T-helper 1 cell (primary cell): Measurements from ENCODE around the gene IL18RAP.
A peak's percentile ranks its signal among the peaks of the same experiment; 100 is the strongest.

Experiments used
- DNase-seq, 5 donors: peaks; one replicate each; pipeline ENCODE4 v3.0.0-alpha.2; 2012 to 2020

IL18RAP gene

DNA sequence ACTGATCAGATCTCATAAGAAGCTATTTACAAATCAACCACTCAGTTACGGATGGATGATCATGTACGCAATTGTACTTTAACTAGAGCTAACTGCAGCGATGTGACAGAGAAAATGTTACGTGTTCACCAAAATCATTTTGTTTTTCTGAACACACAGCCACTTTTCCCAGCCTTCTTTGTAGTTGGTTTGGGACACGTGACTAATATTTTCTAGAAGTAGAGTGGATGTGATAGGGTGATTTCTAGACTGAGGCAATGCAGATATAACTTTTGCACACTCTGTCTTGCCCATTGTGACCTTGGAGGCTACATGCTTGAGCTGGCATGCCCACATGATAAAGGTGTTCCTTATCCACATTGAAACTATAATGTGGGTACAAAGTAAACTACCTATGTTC lies 40.2 kb downstream of the IL18RAP start:
- no peak for DNase-seq

DNA sequence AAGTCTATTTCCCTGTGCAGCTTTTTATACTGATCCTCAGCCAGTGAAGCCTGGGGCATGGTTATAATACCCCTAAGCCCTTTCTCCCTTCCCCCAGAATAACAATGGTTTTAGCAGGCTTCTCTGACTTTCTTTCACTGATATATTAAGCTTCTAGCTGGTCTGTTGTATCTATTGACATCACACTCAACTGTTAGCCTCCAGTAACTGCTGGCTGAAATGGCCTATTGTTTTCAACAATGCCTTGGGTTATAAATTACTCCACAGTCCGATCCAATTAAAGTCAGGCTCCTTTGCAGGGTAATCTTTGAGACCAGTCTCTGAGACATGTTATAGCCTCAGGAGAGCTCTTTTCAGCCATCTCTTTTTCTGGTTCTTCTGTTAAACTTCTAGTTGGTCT lies 47.2 kb downstream of the IL18RAP start:
- DNase-seq = no peak

DNA sequence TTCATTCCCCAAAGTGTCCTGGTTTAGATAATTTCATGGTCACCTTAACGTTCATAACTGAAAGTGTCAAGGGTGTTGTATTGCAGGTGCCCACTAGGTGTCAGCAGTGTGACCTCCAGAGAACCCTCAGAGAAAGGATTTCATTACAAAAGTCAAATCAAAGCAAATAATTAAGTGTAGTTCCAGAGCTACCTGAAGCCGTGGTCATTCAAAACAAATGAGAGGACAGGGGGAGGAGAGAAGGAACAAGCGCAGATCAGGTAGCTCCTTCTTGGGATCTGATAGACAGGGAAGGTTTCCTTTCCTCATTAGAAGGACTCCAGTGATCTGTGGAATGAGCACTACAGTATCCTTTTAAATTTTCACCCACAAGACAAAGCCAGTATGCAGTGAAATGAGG lies 50.1 kb downstream of the IL18RAP start, which contains the start of gene SLC9A4:
Gene SLC9A4 (plus strand): TSS at position 207 of the 400 bp plus-strand sequence. CDS start 534 bp downstream, outside the sequence.
- DNase-seq = peak in 2 of 5 donors; percentile 40 to 47

DNA sequence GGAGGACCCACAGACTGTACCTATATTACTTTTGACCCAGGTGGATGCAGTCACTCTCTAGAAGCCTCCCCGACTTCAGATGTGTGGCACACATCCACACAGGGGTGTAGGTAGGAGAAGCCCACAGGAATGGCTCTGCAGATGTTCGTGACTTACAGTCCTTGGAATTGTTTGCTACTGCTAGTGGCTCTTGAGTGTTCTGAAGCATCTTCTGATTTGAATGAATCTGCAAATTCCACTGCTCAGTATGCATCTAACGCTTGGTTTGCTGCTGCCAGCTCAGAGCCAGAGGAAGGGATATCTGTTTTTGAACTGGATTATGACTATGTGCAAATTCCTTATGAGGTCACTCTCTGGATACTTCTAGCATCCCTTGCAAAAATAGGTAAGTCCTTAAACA lies 50.7 kb downstream of the IL18RAP start:
- no peak for DNase-seq

DNA sequence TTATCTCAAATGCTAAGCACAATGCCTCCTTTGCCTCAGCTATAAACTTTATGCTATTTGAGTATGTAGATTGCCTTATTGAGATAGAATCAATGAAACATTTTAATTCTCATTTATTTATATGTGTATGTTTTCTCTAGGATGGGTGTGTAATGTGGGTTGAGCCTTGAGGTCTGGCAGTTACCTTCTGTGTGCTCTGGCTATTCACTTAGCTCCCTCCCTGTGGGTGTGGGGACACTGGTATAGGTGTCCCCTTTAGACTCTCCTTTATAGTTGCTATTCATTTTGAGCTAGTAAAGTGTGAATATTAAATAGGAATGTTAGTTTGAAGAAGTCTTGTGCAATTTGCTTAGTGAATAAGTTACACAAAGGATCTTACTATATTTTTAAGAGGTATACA lies 51.8 kb downstream of the IL18RAP start:
- no peak for DNase-seq

DNA sequence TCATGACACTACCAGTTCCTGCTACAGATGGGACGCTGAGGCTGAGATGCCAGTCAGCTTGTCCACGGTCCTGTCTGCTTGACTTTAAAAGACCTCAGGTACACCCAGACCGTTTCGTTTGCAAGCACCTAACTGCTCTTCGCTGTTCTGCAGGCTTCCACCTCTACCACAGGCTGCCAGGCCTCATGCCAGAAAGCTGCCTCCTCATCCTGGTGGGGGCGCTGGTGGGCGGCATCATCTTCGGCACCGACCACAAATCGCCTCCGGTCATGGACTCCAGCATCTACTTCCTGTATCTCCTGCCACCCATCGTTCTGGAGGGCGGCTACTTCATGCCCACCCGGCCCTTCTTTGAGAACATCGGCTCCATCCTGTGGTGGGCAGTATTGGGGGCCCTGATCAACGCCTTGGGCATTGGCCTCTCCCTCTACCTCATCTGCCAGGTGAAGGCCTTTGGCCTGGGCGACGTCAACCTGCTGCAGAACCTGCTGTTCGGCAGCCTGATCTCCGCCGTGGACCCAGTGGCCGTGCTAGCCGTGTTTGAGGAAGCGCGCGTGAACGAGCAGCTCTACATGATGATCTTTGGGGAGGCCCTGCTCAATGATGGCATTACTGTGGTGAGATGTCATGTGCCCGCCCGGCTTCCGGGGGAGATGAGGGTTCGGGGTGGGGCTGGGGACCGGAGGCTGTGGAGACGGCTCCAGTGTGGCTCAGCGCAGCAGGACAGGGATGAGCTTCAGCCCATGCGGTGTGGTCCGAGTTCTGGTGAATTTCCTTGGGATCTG lies 55.9 kb downstream of the IL18RAP start:
- no peak for DNase-seq

DNA sequence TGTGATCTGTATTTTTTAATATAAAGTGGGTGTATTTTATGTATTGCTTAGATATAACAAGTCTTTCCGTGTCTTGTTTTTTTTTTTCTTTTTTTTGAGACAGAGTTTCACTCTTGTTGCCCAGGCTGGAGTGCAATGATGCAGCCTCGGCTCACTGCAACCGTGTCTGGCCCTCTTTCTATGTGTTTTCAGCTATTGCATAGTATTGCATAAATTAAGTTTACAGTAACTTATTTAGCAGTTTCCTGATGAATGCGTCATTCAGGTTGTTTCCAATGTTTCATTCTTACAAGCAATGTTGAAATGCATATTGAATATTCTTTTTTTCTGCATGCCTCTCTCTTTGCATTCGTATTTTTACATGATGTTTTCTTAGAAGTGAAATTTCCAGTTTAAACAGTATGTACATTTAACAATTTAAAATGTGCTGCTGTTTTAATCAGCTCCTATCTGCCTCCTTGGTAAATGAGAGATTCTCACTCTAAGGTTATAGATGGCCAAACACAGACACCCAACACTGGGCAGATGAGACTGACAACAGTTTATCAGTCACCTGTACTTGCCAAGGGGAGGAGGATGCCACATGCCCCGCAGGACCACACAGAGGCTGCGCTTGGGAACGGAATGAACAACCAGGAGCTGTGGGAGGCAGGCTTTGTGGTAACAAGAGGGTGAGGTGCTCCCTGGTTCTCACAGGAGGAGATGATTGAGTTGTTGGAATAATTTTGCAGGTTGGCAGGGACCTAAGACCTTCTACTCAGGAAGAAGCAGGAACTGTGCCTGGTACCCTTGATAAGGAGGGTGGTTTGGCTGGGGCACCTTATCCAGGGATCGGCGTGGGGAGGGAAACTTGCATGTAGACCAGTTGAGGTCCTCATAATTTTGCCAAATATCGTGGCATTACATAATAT lies 57.6 kb downstream of the IL18RAP start:
- DNase-seq = peak in 1 of 5 donors; percentile 42

DNA sequence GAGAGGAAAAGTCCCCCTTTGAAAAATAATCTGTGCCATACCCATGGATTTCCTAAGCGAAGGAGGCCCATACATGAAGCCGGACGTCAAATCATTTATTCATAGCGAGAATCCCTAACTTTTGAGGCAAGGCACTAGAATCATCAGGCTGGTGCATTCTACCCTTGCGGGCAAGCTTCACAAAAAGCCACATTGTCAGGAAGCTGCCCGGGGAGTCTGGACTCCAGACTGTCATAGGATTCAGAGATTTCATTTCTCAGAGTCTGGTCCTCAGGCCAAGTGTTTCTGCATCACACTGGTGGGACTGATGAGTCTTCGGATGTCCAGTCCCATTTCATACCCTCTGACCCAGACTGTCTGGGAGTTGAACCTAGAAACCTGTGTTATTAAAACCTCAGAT lies 59.0 kb downstream of the IL18RAP start:
- no peak for DNase-seq

DNA sequence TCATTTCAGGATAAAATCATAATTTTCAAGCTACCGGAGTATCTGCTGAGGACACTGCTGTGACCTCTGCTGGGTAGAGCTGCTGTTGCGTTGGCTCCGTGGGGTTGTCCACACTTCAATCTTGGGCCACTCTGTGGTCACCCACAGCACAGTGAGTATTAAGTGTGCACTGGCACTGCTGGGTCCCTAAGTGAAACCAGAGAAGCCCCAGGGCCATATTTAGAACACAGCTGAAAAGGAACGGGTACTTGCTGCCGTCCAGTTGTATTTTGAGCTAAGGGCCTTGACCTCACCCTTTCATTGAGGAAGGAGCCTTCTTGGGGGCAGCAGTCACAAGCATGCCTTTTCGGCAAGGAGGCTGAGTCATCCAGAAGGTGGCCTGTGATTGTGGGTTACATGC lies 60.1 kb downstream of the IL18RAP start:
- no peak for DNase-seq

DNA sequence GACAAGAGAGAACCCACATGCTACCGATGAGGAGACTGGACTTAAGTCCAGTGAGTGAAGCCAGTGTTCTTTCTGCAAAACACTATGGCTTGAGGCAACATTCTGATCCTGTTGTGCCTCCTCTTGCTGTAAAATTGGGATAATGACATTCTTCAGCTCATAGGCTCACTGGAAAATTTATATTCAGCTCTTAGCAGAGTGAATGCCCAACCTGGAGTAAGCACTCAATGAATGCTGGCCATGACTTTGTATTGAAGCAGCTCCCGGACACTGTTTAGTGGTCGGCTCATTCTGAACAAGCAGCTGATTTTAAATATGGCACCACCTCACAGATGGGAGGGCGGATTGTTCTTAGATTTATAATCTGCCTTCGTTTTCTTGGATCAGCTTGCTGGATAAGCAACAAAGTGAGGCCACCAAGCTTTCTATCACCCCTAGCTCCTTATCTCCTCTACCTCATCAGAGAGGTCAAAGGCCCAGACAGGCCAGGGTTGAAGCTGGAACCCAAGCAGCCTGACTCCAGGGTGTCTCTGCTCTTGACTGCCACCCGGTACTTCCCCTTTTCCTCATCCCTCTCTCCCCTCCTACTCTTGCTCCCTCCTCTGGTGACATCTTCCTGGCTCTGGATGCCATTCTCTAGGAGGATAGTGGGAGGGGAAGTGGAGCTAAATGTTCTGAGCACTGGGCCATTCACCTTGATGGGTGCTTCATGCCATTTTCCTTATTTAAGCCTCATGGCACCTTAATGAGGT lies 61.5 kb downstream of the IL18RAP start:
- no peak for DNase-seq

DNA sequence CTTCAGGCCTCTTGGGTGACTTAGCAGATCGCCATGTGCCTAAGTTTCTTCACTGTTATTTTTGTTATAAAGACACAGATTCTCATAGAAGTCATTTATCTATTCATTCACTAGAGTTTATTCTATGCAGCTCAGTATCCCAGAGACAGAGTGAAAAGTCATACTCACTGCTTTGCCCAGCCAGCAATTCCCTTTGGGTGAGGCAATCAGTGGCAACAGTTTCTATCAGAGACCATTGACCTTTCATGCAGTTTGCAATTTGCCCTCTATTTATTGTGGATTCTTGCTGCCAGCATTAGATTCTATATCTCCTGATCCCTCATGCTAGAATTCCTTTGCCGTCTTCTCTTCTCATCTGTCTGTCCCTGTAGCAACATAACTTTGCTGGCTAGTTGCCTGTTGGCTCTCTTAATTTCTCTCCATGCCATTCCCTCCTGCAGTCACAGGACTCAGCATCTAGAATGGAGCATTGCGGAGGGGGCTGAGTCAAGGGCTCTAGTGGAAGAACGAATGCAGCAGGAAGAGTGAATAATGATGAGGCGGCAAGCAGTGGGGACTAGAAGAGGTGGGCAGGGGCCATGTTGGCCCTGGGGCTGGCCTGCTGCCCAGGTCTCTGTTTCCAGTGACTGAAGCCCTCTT lies 62.3 kb downstream of the IL18RAP start:
- DNase-seq = no peak

DNA sequence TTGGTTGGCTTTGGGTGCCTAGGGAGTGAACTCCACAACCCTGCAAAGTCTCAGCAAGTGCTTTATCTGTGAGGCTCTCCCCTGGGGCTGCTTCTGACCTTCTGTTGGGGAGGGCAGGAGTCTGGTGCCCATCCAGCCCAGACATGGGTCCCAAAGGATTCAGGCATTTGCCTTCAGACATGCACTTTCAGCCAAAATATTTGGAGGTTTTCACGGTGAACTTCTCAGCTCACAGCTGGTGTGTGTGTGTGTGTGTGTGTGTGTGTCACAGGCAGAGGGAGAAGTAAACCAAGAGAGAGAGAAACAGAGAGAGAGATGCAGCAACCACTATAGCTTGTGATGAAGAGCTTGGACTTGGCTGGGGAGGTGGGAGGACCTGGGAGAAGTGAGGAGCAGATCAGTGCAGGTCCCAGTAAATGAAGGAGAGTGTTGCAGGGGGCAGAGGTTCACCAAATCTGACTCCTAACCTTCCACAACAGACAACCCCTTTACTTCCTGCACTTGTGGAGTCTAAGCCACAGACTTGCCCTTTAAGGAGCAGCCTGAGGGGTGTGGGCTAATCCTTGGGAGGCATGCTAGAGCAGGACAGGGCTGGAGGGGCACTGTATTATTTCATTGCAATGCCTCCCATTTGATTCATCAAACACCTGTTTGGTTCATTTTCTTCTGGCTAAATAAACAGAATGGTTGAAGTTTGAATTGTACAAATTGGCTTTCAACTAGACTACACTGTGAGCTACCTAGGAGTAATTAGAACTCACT lies 64.2 kb downstream of the IL18RAP start:
- no peak for DNase-seq

DNA sequence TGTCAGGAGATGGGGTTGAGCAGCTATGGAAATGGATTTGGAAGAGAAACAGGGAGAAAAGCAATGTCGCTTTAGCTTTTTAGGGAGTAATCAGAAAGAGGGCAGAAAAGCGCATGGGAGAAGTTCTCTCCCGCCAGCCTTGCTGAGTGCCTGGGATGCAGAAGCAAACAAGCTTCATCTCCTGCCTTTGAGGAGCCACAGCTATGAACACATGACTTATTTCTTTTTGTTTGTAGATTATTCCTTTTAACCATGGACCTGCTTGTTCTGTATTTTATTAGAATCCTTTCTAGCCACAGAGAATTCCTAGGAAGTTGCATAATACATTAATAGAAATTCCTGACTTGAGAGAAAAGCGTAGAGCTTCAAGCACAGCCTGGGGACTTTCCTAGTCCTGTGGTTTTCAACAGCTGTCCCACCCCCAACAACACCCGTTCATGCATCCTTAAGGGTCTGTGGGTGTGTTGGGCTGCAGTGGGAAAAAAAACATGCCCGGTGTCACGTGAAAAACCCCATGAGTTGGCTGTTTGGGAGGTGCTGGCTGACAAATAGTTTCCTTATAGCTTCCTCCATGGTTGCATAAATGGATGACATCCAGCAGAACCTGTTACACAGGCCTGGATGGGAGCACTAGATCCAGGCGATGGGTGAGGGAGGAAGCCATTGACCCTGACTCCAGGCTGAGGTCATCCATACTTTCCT lies 65.0 kb downstream of the IL18RAP start:
- no peak for DNase-seq

DNA sequence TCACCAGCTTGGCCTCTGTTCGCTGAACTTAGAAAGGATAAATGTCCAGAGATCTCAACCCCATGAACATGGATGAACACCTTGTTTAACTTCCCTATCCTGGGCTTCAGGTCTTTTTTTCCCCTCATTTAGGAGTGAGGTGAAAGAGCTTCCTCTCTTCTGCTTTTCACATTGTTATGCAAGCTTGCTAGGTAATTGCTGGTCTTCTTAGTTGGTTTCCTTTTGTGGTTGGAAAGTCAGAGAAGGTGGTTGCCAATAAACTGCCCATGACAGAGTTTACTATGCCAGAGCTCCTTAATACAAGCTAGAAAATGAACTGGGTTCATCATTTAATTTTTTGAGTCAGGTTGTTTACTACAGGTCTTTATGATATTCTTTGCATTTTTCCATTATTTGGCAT lies 66.7 kb downstream of the IL18RAP start:
- DNase-seq = peak in 1 of 5 donors; percentile 51

DNA sequence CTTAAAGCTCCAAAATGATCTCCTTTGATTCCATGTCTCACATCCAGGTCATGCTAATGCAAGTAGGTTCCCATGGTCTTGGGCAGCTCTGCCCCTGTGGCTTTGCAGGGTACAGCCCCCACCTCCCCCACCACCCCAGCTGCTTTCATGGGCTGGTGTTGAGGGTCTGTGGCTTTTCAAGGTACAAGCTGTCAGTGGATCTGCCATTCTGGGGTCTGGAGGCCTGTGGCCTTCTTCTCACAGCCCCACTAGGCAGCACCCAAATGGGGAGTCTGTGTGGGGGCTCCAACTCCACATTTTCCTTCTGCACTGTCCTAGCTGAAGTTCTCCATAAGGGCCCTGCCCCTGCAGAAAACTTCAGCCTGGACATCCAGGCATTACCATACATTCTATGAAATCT lies 69.0 kb downstream of the IL18RAP start:
- no peak for DNase-seq

DNA sequence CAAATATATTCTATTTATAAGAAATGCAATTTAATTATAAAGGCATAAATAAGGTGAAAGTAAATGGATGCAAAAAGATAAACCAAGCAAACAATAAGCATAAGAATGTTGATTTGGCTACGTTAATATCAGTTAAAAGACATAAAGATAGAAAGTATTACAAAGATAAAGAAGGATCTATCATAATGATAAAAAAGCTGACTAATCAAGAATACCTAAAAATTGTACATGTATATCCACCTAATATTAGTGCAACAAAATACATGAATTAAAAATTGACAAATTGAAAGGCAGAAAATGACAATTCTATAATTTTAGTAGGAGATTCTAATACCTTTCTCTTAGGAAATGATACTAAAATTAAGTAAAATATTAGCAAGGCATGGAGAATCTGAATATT lies 71.6 kb downstream of the IL18RAP start:
- DNase-seq = no peak

DNA sequence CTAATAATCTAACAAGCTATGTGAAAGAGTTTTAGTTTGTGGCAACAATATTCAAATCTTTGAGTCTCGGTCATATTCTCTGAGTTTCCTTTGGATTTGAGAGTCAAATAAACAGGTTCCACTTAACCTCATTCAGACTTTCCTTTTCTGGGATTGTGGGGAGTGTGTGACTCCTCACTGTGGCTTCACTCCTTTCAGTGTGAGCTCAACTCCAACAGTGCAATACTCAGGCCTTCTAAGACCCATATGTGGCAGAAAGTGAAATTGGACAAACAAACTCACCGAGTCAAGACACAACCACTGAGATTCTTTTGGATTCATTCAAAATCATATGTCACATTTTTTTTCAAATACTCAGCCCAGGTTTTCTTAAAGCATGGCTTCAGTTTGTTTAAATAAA lies 75.5 kb downstream of the IL18RAP start:
- DNase-seq = no peak

DNA sequence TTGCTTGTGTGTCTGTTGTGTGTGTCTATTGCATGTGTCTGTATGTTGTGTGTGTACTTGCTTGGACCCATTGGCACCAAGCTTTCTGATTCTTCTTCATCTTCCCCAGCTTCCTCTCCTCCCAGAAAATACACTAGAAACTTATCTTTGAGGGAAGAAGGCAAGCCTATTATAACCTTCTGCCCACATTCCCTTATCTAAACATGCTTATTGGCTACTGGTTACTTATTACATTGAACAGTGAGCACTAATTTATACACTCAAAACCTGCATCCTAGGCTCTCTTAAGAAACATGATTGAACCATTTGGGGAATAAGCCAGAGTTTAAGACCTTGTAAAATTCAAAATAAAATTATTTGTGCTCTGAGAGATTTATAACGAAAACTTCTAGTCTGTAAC lies 76.6 kb downstream of the IL18RAP start:
- DNase-seq = no peak
